Inflammatory macrophage (primary cell): ENCODE measurements around the gene MXD3.
"Not testable (repeated sequence)": the region's sequence is repeated elsewhere in the genome, so short reads cannot be mapped to it uniquely, and the experiment has no call there.

Source experiments
- DNase-seq, 2 donors: peaks; one replicate each; pipeline ENCODE4 v3.0.0-alpha.2; 2020 to 2022
- total RNA-seq, 18 experiments: gene quantifications; one replicate each; lab custom pipeline; 2026; ENCODE audit warnings: mixed read lengths in 6 of 18, inconsistent platforms in 2 of 18; lab: John Stamatoyannopoulos, UW

MXD3 gene, protein sequence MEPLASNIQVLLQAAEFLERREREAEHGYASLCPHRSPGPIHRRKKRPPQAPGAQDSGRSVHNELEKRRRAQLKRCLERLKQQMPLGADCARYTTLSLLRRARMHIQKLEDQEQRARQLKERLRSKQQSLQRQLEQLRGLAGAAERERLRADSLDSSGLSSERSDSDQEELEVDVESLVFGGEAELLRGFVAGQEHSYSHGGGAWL
- 0.85 to 8.7 (median 3.6) reads per million in 18 experiments for total RNA-seq

DNA sequence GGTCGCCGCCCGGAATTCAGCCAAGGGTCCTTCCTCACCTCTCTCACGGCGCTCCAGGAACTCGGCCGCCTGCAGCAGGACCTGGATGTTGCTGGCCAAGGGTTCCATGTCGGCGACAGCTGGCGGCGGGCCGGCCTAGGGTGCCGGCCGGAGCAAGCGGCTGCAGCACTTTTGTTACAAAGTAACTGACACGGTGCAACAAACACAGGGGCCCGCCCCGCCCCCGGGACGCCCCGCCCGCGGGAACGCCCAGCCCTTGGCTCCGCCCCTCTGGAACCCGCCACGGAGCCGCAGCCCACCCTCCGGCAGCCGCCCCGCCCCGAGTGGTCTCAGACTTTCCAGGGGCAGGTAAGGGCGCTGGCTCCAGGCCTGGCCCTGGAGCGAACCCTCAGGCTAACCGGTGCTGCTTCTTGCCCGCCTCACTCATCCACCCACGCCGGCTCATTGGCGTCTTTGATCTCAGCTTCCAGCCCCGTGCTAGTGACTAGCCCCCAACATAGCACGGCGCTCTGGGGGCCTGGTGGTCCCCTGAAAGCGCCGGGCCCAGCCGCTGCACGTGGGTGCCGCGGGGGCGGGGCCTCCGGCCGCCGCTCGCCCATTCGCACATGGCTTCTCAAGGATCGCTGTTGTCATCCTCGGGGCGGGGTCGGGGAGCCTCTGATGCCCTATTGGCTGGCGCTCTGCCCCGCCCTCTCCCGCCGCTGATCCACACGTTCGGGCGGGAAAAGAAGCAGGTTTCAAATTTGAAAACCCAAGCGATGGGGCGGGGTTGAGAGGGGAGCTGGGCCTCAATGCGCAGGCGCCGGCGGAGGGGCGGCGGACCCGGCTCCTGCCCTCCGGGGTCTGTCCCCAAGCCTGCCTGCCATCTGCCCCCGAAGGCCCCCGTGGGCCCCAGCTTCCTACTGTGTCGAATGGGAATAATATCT lies at the start of gene MXD3:
MXD3 (minus strand) TSS at position 176 of the 926 bp plus-strand sequence; CDS start at position 108, 68 bp downstream.
- peak; percentile 96 to 97 for DNase-seq

DNA sequence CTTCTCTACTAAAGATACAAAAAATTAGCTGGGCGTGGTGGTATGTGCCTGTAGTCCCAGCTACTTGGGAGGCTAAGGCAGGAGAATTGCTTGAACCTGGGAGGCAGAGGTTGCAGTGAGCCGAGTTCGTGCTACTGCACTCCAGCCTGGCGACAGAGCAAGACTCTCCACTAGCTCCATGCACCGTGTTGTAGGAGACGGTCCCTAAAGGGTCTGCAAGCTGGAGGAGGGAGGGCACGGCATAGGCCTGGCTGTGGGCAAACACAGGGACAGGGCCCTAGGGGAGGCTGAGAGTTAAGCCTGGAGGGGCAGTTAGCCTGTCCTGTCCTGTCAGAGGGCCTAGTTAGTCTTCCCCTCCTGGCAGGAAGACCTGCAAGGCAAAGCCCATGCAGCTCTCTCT lies 49.0 kb upstream of the MXD3 start:
- not testable (repeated sequence) for DNase-seq

DNA sequence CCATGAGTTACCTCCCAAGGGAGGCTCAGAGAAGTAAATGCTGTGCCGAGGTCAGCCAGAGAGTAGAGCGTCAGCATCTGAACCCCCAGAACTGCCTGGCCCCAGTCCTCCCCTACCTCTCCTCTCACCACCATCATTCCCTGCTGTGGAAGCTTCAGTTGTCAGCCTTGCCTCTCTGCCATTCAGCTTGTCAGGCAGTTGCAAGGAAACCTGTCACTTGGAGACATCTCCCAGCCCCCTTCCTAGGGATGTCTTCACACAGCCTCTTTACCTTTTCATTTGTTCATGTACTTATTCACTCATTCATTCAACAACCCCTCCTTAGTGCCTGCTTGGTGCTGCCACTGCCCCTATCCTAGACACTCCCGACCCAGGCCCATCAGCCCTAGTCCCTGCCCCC lies 48.2 kb upstream of the MXD3 start:
- no peak for DNase-seq

DNA sequence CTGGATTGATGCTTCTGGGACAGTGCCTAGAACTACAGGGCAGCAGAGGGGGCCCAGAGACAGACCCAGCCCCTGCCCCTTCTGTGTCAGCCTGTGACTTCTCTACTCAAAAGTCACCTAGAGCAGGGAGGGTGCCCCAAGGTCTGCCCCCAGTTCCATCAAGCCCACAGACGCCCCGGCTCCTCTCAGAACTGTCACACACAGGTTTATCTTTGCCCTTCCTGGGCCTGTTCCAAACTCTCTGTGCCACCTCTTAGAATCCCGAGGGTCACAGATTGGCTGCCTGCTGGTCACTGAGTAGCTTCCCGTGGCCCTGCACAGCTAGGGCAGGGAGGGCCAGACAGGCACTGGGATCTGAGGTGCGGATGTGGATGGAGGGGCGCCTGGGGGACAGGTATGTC lies 47.8 kb upstream of the MXD3 start:
- DNase-seq: no peak

DNA sequence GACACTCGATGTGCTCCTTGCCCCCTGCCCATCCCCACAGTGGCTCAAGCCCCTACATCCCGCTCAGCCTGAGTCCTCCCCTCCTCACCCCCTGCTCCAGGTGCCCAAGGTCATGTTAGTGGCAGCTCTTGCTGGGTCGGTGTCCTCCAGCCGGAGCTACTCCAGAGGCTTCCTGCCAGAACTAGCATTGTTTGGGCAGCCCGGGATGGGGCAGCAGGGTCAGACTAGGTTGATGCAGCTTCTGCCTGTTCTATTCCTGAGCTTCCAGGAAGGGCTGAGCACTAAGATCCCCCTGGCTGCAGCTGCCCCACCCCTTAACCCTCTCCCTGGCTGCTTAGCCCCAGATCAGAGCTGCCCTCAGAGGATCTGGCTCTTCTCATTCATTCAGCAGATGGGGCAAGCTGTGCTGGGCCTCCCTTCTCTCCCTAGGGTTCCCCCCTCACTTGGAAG lies 46.7 kb upstream of the MXD3 start:
- DNase-seq: no peak

DNA sequence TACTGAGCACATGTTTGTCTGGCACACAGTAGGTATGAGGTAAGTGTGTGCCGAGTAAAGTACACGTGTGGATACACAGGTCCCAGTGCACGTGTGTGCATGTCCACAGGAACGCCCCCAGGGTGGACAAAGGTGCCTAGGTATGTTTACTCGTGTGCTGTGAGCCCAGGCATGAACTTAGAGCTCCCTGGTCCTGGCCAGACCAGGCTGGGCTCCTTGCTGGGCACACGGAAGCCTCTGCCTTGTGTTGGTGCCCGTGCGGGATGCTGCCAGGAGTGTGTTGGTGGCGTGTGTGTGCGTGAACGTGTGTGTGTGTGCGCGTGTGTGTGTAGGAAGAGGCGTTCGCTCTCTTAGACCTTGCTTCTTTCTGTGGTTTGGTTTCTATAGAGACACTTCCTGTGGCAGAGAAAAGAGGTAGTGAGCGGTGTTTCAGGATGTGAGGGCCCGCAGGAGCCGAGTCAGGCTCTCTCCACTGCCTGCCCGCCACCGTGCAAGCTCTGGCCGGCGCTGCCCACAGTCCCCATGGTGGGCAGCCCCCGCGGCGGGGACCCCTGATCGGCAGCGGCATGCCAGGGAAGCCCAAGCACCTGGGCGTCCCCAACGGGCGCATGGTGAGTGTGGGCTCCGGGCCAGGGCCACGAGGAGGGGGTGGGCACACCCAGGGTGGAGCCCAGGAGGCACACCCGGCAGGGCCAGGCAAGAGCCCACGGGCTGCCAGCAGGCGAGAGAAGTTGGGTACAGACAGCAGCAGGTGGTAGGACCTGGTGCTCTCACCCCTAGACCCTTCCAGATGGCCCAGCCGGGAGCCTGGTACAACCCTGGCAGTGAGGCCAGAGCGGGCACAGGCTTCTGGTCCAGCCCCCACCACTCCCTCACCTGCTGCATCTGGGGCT lies 46.0 kb upstream of the MXD3 start, which contains the start of gene RGS14:
RGS14 (plus strand) TSS at position 466 of the 893 bp plus-strand sequence; CDS start at position 567, 101 bp downstream.
- peak; percentile 83 to 84 for DNase-seq

DNA sequence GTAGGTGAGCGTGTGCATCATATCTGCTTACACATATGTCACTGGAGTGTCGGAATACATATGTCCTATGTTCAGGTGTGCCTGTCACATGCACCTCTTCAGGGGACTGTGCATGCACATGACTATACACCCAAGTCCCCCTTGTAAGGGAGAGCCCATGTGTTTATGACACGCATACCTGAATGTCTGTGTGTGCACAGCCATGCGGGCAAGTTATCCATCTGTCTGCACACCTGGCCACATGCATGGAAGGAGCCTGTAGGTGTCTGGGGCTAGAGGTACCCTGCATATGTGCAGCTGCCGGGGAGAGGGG lies 45.4 kb upstream of the MXD3 start:
- no peak for DNase-seq

DNA sequence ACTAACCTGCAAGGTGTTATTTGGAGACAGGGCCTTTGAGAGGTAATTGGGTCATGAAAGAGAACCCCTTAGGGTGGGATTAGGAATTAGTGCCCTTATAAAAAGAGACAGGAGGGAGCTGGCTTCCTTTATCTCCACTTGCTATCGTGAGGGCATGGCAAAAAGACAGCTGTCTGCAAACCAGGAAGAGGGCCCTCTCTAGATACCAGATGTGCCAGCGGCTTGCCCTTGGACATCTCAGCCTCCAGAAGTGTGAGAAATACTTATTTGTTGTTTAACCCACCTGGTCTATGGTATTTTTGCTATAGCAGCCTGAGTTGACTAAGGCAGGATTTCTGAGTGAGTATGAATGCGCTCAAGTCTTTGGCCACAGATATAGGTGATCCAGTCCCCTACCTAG lies 45.0 kb upstream of the MXD3 start:
- no peak for DNase-seq

DNA sequence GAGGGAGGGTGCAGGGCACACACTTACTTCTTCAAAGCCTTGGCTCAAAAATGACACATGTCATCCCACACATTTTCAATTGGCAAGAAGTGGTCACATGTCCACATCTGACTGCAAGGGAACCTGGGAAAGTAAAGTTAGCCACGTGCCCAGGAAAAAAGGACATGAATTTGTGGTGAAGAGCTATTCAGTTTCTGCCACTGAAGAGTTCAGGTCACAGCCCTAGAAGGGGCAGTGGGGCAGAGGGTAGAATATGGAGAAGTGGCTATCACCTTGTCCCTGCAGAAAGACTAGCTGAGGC lies 44.1 kb upstream of the MXD3 start:
- DNase-seq: peak; percentile 49 to 56

DNA sequence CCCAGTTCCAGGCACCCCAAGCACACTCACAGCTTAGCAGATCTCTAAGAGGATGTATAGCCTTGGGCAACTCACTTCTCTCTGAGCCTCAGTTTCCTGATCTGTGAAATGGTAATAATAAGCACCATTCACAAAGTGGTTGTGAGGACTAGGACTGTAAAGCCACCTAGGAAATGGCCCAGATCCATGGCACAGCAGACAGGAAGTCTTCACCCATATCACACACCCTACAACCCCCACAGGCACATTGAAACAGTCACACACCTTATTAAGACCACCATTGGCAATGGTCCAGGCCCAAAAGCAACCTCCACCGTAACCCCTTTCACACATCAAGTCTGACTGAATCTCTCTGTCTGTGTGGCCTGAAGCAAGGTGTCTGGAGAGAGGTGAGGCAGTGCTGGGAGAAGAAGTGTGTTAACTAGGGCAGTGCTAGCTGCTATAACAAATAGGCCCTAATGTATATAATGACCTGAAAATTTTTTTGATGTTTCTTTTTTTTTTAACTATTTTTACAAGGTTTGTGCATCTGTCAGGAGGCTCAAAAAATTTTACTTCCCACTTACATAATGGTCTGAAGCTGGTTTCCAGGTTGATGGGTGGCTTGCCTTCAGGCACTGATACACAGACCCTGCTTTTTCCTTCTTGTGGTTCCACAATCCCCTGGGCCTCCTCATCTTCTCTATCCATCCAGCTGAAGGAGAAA lies 43.6 kb upstream of the MXD3 start:
- DNase-seq: no peak

DNA sequence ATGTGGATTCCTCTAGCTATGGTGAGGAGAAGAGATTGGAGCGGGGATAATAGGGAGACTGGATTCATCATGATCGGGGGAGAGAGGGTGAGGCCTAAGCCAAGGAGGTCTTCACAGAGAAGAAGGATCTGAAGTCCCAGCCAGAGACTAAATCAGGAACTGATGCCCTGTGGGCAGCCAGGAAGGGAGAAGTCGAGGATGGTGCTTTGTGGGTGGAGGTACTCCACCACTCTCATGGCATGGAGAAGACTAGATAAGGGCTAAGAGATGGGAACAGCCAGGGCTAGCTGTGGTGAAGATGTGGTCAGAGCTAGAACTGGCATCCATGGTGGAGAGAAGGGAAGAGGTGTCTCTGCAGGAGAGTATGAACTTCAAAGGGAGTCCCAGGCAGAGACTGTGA lies 43.0 kb upstream of the MXD3 start:
- peak; percentile 70 to 85 for DNase-seq

DNA sequence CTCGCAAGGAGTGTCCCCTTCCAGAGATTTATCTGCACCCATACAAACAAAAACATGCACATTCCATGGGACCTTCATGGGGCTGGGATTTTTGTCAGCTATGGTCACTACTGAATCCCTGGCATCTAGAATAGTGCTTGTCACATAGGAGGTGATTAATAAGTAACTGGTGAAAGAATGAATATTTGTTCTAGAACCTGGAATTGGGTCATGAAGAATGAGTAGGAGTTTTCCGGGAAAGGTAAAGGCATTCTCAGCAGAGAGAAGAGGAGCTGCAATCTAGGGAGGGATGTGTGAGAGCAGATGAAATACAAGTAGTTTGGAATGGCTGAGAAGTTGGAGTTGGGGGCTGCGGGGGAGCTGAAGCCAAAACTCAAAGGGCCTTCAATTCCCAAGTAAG lies 42.6 kb upstream of the MXD3 start:
- no peak for DNase-seq

DNA sequence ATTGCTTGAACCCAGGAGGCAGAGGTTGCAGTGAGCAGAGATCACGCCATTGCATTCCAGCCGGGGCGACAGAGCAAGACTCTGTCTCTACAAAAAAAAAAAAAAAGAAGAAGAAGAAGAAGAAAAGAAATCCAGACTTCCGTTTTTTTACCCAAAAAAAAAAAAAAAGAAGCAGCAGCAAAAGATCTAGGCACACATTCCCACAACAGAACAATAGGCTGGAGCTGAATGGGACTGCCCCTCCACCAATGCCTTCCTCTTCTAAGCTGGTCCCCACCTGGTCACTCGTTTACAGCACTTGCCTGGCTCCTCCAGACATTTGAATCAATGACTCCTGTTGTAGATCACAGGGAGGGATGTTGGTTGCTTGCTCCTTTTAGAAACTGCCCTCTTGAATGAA lies 41.4 kb upstream of the MXD3 start:
- peak; percentile 40 to 66 for DNase-seq

DNA sequence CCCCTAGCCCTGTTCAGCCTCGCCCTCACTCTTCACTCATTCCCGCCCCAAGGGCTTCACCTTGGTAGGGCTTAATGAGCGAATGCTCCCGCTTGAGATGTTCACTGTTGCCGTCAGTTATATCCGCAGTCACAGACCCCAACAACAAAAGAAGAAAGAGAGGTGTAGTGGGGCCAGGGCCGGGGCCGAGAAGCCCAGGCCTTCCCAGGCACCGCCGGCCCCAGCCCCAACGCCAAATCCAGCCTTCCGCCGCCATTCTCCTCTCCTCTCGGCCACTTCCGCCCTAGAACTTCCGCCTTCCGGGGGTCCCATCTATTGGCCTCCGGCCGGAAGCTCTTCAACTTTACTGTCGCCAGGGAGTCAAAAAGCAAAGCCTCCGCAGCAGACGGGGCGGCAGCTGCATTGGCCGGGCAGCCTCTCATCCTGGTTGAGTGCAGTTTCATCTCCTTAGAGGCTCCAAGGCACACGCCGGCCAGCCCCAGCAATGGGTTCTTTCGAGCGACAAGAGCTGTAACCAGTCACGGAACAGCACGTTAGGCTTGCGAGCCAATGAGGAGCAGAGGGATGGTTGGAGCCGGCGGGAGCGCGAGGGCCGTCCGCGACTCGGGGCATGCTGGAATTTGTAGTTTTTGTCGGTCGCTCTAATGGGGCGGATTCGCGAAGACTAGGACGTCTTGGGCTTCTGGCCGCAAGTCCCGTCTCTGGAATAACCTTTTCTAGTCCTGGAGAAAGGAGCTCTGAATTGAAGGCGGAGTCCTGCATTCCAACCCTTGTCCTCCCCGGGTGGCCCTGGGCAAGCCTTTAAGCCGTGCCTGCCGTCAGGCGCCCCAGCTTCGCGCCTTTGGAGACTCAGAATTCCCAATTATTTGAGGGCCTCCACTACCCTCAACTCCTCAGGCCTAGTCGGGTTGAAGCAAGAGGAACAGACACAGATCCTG lies 40.0 kb upstream of the MXD3 start, which contains the start of gene LMAN2:
LMAN2 (minus strand) TSS at position 277 of the 938 bp plus-strand sequence; CDS start at position 256, 21 bp downstream.
- peak; percentile 95 to 97 for DNase-seq

DNA sequence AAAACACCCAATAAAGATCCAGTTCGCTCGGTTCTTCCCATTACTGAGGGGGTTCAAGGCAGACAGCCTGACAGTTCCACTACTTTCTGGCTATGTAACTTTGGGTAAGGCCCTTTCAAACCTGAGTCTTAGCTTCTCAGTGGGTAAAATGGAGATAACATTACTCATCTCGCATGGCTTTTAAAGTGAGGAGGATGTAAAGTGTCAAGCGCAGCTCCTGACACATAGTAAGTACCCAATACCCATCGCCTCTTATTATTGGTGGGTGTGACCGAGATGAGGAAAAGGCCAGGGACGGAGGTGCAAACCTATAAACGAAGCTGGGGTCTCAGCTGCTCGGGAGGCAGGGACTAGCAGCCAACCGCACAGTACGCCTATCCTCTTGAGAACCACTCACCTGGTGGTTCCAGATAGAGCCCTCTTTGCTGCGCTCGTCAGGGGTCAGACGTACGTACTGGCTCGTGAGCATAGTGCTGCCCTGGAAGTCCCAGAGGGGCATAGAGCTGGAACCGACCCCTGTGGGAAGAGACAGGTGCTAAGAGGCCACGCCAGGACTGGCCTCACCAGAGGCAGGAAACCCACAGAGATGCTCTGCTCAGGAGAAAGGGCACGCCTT lies 39.2 kb upstream of the MXD3 start:
- DNase-seq: no peak

DNA sequence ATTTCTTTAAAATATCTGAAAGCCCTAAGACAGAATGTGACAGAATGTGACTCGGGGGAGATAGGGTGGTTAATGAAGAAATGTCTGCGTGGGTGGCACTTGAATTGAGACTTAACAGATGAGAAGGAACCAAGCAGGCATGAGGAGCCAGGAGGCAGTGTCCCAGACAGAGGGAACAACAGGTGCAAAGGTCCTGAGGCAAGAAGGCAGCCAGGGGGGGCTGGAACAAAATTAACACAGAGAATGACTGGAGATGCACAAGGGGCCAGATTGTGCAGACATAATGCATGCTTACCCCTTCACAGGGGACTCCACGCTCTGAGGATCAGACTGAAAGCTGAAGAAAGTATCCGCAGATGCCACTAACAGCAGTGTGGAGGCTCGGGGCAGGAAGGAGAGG lies 38.1 kb upstream of the MXD3 start:
- DNase-seq: peak in 1 of 2 donors; percentile 21

DNA sequence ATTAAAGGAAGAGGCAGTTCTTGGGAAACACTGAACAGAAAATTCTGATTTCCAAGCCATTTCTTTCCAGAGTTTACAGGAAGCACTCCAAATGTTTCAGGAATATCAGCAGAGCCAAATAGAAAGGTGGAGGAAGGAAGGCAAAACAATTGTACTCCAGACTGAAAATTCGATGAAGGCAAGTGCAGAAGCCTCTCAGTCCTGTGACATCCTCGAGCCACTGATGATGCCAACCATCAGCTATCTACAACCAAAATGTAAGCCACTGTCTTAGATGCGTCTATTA lies 37.6 kb upstream of the MXD3 start:
- no peak for DNase-seq

DNA sequence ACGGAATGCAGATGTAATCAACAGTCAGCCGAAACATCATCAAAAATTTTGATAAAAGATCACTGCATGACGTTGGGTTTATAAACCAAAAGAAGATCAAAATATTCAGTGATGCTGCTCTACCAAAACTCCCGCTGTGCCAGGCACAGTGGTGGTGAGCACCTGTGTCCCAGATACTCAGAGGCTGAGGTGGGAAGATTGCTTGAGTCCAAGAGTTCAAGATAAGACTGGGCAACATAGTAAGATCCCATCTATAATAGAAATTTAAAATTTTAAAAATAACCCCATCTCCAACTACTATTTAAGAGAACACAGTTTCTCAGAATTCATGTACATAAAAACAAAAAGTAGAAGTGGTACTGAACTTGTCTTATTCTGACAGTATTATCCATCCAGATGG lies 36.0 kb upstream of the MXD3 start:
- no peak for DNase-seq

DNA sequence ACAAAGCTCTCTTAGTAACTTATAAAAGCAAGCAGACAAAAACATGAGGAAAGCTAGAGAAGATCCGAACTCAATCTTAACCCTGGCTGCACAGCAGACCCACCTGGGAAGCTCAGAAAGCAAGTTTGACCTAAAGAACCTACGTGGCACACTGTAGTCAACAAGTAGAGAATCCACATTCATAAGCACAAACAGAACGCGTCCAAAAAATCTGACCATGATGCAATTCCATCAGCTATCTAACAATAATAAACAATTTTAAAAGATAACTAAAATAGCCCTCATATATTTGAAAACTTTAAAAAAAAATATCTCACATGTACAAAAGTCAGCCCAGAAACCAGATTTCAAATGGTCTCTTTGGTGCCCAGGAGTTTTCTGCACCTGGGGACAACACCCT lies 35.1 kb upstream of the MXD3 start:
- DNase-seq: no peak

DNA sequence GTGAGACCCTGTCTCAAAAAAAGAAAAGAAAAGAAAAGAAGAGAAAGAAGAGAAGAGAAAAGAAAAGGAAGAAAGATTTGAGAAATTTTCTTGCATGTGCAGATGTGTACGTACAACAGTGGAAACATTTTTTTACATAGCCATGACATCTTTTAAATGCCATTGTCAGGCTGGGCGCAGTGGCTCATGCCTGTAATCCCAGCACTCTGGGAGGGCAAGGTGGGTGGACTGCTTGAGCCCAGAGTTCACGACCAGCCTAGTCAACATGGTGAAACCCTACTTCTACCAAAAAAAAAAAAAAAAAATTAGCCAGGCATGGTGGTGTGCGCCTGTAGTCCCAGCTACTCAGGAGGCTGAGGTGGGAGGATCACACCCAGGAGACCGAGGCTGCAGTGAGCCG lies 33.2 kb upstream of the MXD3 start:
- DNase-seq: no peak

DNA sequence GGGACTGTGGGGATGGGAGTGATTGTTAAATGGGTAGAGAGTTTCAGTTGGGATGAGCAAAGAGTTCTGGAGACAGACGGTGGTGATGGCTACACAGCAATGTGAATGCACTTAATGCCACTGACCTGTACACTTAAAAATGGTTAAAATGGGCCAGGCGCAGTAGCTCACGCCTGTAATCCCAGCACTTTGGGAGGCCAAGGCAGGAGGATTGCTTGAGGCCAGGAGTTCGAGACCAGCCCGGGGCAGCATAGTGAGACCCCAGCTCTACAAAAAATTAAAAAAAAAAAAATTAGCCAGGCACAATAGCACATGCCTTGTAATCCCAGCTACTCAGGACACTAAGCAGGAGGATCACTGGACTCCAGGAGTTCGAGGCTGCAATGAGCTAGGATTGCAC lies 32.1 kb upstream of the MXD3 start:
- no peak for DNase-seq
